Activated T-cell treated with anti-CD3 and anti-CD28 coated beads, Interleukin-2, amount 50 U/mL, for 72 hours (primary cell): ENCODE measurements around the gene NRIP3. TPM values are rescaled to one million over a fixed set of nuclear protein-coding genes. Genes with fewer than 3 reads are reported as not detected.
"Not testable (repeated sequence)": the region's sequence is repeated elsewhere in the genome, so short reads cannot be mapped to it uniquely, and the experiment has no call there.

Source experiments
- ATAC-seq, 2 donors: fragments of 150-1000 bp; cut with Tn5 transposase; replicated peaks in 1 of 2; 2 replicates each; pipeline ENCODE4 v1.10.0; 2021; ENCODE audit warnings: moderate library complexity in 2 of 2, mild to moderate bottlenecking in 1 of 2
- DNase-seq, 2 donors: peaks; one replicate each; pipeline ENCODE4 v3.0.0; 2021 to 2022; ENCODE audit warnings: mixed read lengths in 1 of 2
- H3K27ac Mint-ChIP-seq: one replicate; pipeline ENCODE4 v1.8.0; 2022; ENCODE audit warnings: mild to moderate bottlenecking, moderate library complexity, mixed read lengths
- H3K27me3 Mint-ChIP-seq: one replicate; pipeline ENCODE4 v1.8.0; 2022; ENCODE audit warnings: low read depth, mixed read lengths
- H3K36me3 Mint-ChIP-seq, 2 donors: one replicate each; pipeline ENCODE4 v1.8.0; 2022; ENCODE audit warnings: mixed read lengths in 2 of 2, mild to moderate bottlenecking in 1 of 2; ENCODE audit not compliant: insufficient read depth in 2 of 2
- H3K4me1 Mint-ChIP-seq: one replicate; pipeline ENCODE4 v1.8.0; 2022; ENCODE audit warnings: low read depth, mixed read lengths
- H3K4me3 Mint-ChIP-seq, 2 donors: one replicate each; pipeline ENCODE4 v1.8.0; 2022; ENCODE audit warnings: mild to moderate bottlenecking in 2 of 2, mixed read lengths in 2 of 2, moderate library complexity in 2 of 2
- H3K9me3 Mint-ChIP-seq, 2 donors: one replicate each; pipeline ENCODE4 v1.8.0; 2022; ENCODE audit warnings: mixed read lengths in 2 of 2
- total RNA-seq, 2 donors: library from RNA; stranded (reverse); gene quantifications; one replicate each; pipeline ENCODE4 v1.2.3, GENCODE V29; 2022

NRIP3 gene
- total RNA-seq, 2 donors from 2014 or later = 3.1 to 3.2 TPM

DNA sequence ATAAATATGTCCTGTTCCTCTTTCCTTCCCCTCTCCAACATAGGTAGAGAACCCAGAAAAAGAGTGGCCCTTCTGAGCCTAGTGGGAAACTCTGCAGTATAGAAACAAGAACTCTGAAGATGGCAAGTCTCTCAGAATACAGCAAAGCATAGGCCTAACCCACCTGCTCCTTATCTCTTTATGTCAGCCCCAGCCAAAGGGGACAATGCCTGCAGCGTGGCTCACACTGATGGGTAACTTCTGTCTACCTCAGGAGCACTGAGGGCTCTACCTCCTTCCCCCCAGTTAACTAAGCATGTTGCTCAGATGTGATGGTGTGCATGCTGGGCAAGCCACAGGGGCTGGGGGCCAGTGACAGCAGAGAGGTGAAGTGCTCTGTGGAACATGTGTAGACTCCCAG, 4.9 kb upstream of the NRIP3 start:
- Mint-ChIP-seq H3K27me3 (peaks cover 38% of the 10 kb centered on the region), H3K9me3 (peaks cover 0 to 1% of the 10 kb centered on the region in 2 donors), H3K4me3 (no peak overlapping the region), H3K4me1 (peaks cover 8% of the 10 kb centered on the region), H3K27ac (no peak overlapping the region), H3K36me3 (peaks cover 0 to 2% of the 10 kb centered on the region in 2 donors)
- DNase-seq = no peak
- ATAC-seq = no peak

GRCh38 chr11:9008011-9008550, 4.3 kb upstream of the NRIP3 start:
- Mint-ChIP-seq H3K27ac (no peak overlapping the region), H3K27me3 (peaks cover 37% of the 10 kb centered on the region), H3K4me3 (no peak overlapping the region), H3K4me1 (peaks cover 12% of the 10 kb centered on the region), H3K9me3 (peaks cover 0 to 1% of the 10 kb centered on the region in 2 donors), H3K36me3 (peaks cover 0 to 2% of the 10 kb centered on the region in 2 donors)
- ATAC-seq = no peak
- DNase-seq = no peak

- Mint-ChIP-seq H3K9me3 (peaks cover 0 to 1% of the 10 kb centered on the region in 2 donors), H3K36me3 (peaks cover 0 to 2% of the 10 kb centered on the region in 2 donors), H3K4me1 (peaks cover 34% of the 10 kb centered on the region), H3K27me3 (peaks cover 42% of the 10 kb centered on the region), H3K27ac (no peak overlapping the region), H3K4me3 (peak overlapping the region; percentile 46 to 74)
- ATAC-seq (no peak), DNase-seq (no peak)
Observed at GRCh38 chr11:9005087-9005486, 1.3 kb upstream of the NRIP3 start.

GRCh38 chr11:9004183-9004926, 554 bp upstream of the NRIP3 start:
- Mint-ChIP-seq H3K4me3 (peak overlapping the region; percentile 51 to 74), H3K36me3 (peaks cover 0 to 2% of the 10 kb centered on the region in 2 donors), H3K27ac (no peak overlapping the region), H3K27me3 (peaks cover 50% of the 10 kb centered on the region), H3K4me1 (peaks cover 34% of the 10 kb centered on the region), H3K9me3 (no peaks in the 10 kb centered on the region)
- DNase-seq = peak in 1 of 2 donors; percentile 20
- ATAC-seq = no peak

DNA sequence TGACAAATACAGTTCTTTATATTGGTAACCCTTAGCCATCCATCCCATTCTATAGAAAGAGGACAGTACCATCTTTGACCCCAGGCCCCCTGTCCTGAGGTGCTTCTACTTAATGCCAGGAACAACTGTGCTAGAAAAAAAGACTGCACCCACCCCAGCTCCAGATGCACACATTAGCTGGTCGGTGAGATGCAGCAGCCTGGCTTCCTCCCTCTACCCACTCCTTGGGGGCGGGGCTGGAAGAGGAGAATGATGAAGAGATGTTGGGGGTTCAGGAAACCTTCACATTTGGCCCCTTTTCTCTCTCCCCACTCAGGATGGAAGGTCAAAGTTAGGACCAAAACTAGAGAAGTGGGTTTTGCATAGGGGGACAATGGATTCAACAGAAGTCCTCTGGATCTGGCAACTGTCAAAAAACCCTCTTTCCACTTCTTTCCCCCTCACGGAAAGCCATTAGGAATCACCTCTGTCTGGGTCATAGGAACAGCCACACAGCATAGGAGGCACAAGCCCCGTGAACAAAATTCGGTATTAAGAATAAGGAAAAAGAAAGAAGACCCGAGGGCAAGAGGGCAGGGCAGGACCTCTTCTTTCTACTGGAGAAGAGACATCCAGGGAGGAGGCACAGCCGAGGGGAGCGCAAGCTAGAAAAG, 755 bp downstream of the NRIP3 start:
- no peaks in the 10 kb centered on the region for H3K9me3 Mint-ChIP-seq
- peaks cover 0 to 2% of the 10 kb centered on the region in 2 donors for H3K36me3 Mint-ChIP-seq
- H3K27me3 Mint-ChIP-seq = peaks cover 48% of the 10 kb centered on the region
- H3K4me1 Mint-ChIP-seq = peaks cover 34% of the 10 kb centered on the region
- no peak for ATAC-seq
- peak overlapping the region; percentile 76 to 93 for H3K4me3 Mint-ChIP-seq
- peak overlapping the region; percentile 82 for H3K27ac Mint-ChIP-seq
- DNase-seq = peak in 1 of 2 donors; percentile 18

- Mint-ChIP-seq H3K4me3 (peak overlapping the region; percentile 61 to 74), H3K27me3 (peaks cover 44% of the 10 kb centered on the region)
- peak; percentile 91 to 93 for ATAC-seq
Observed at GRCh38 chr11:9001736-9002135, 2.1 kb downstream of the NRIP3 start.

GRCh38 chr11:8998017-8998416, 5.8 kb downstream of the NRIP3 start:
- H3K27ac Mint-ChIP-seq = no peak overlapping the region
- no peak for DNase-seq
- H3K4me3 Mint-ChIP-seq = no peak overlapping the region
- no peaks in the 10 kb centered on the region for H3K36me3 Mint-ChIP-seq
- peaks cover 26% of the 10 kb centered on the region for H3K27me3 Mint-ChIP-seq
- H3K9me3 Mint-ChIP-seq = no peaks in the 10 kb centered on the region
- no peak for ATAC-seq
- H3K4me1 Mint-ChIP-seq = peaks cover 22% of the 10 kb centered on the region

More at GRCh38 chr11:9001736-9002135, 2.1 kb downstream of the NRIP3 start:
- peaks cover 0 to 2% of the 10 kb centered on the region in 2 donors for H3K36me3 Mint-ChIP-seq
- peaks cover 34% of the 10 kb centered on the region for H3K4me1 Mint-ChIP-seq
- DNase-seq = peak; percentile 54 to 75
- no peaks in the 10 kb centered on the region for H3K9me3 Mint-ChIP-seq
- no peak overlapping the region for H3K27ac Mint-ChIP-seq

- ATAC-seq (no peak), DNase-seq (no peak)
- Mint-ChIP-seq H3K36me3 (no peaks in the 10 kb centered on the region), H3K27me3 (peaks cover 26% of the 10 kb centered on the region), H3K4me3 (no peak overlapping the region), H3K9me3 (no peaks in the 10 kb centered on the region), H3K4me1 (peaks cover 18% of the 10 kb centered on the region), H3K27ac (no peak overlapping the region)
Observed at GRCh38 chr11:8997451-8997850, 6.3 kb downstream of the NRIP3 start.

- H3K36me3 Mint-ChIP-seq = no peaks in the 10 kb centered on the region
- H3K4me1 Mint-ChIP-seq = no peaks in the 10 kb centered on the region
- no peaks in the 10 kb centered on the region for H3K9me3 Mint-ChIP-seq
- H3K4me3 Mint-ChIP-seq = no peak overlapping the region
- ATAC-seq = no peak
- no peak for DNase-seq
- no peak overlapping the region for H3K27ac Mint-ChIP-seq
- H3K27me3 Mint-ChIP-seq = peaks cover 26% of the 10 kb centered on the region
Observed at GRCh38 chr11:8989453-8989852, 14.3 kb downstream of the NRIP3 start.

- peaks cover 5% of the 10 kb centered on the region for H3K4me1 Mint-ChIP-seq
- DNase-seq (no peak), ATAC-seq (peak in 1 of 2 donors; percentile 38)
- no peaks in the 10 kb centered on the region for H3K36me3 Mint-ChIP-seq
- no peak overlapping the region for H3K4me3 Mint-ChIP-seq
- no peak overlapping the region for H3K27ac Mint-ChIP-seq
- H3K9me3 Mint-ChIP-seq = no peaks in the 10 kb centered on the region
- H3K27me3 Mint-ChIP-seq = peaks cover 26% of the 10 kb centered on the region
Observed at GRCh38 chr11:8988329-8989234, 15.2 kb downstream of the NRIP3 start.

GRCh38 chr11:8987446-8987845, 16.4 kb downstream of the NRIP3 start:
- ATAC-seq (no peak), DNase-seq (no peak)
- peaks cover 20% of the 10 kb centered on the region for H3K27me3 Mint-ChIP-seq

DNA sequence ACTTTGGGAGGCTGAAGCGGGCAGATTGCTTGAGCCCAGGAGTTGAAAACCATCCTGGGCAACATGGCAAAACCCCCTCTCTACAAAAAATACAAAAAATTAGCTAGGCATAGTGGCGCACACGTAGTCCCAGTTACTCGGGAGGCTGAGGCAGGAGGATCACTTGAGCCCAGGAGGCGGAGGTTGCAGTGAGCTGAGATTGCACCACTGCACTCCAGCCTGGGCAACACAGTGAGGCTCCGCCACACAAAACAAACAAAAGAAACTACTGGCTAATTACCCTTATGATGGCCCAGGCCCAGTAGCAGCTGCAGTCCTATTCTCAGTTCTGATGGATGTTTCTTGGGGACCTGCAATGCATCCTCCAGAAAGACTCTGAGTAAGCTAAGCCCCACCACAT, 17.0 kb downstream of the NRIP3 start:
- ATAC-seq, H3K9me3 Mint-ChIP-seq, H3K27ac Mint-ChIP-seq, H3K36me3 Mint-ChIP-seq, H3K4me3 Mint-ChIP-seq, DNase-seq: not testable (repeated sequence)
- peaks cover 20% of the 10 kb centered on the region for H3K27me3 Mint-ChIP-seq
- H3K4me1 Mint-ChIP-seq = peaks cover 11% of the 10 kb centered on the region

More at GRCh38 chr11:8987446-8987845, 16.4 kb downstream of the NRIP3 start:
- Mint-ChIP-seq H3K27ac (no peak overlapping the region), H3K4me3 (no peak overlapping the region), H3K36me3 (no peaks in the 10 kb centered on the region), H3K9me3 (no peaks in the 10 kb centered on the region), H3K4me1 (peaks cover 11% of the 10 kb centered on the region)
